Psoas muscle (tissue), 8 donors: ENCODE results near the gene MAPK8. TPM values are rescaled to one million over a fixed set of nuclear protein-coding genes. Genes with fewer than 3 reads are reported as not detected.

Experiments used
- ATAC-seq, 4 donors: fragments of 200-7000 bp; cut with Tn5 transposase; one replicate each; pipeline ENCODE4 v1.9.1; 2020; ENCODE audit warnings: moderate library complexity in 3 of 4, mild to moderate bottlenecking in 2 of 4
- DNase-seq, 2 donors: peaks; one replicate each; pipeline ENCODE4 v3.0.0-alpha.2; 2020
- H3K27ac ChIP-seq: fragments of 200-600 bp; one replicate; pipeline ENCODE4 v1.8.0; 2022
- H3K27me3 ChIP-seq, 3 donors: fragments of 200-600 bp in 1 of 3; one replicate each; pipeline versions ENCODE4 v1.6.1 to v1.8.0; 2013 to 2022; ENCODE audit warnings: low read length in 2 of 3, mild to moderate bottlenecking in 2 of 3, moderate library complexity in 1 of 3; ENCODE audit not compliant: insufficient read depth in 3 of 3
- H3K36me3 ChIP-seq, 2 donors: fragments of 200-600 bp in 1 of 2; one replicate each; pipeline versions ENCODE4 v1.6.1 to v1.8.0; 2013 to 2022; ENCODE audit warnings: low read depth in 1 of 2, mild to moderate bottlenecking in 1 of 2, moderate library complexity in 1 of 2; ENCODE audit not compliant: insufficient read depth in 1 of 2
- H3K4me1 ChIP-seq: fragments of 200-600 bp; one replicate; pipeline ENCODE4 v1.8.0; 2022
- H3K4me3 ChIP-seq: fragments of 200-600 bp; one replicate; pipeline ENCODE4 v1.8.0; 2022; ENCODE audit warnings: mild to moderate bottlenecking
- H3K9me3 ChIP-seq: fragments of 200-600 bp; one replicate; pipeline ENCODE4 v1.8.0; 2022
- CTCF ChIP-seq: fragments of 200-600 bp; IDR thresholded peaks from one replicate; pipeline ENCODE4 v1.8.0; 2022; ENCODE audit warnings: antibody characterized with exemption
- whole genome bisulfite sequencing, 3 donors: extraction: QIAGEN DNeasy Blood & Tissue Kit; methylation state at CpG; one replicate each; pipeline versions ENCODE4 v1.1.6 to v1.1.7; 2013; 5-methylcytosine and 5-hydroxymethylcytosine counted together
- intact Hi-C, 2 donors: fragments of 100-400 bp; cut with DNase I; formaldehyde crosslinking; loops; one replicate each; pipeline versions ENCODE4 v1.11.0 to v1.14.2; 2022
- polyA plus RNA-seq, 3 donors: library from polyadenylated mRNA; stranded (reverse); fragments of 200-250 nt; gene quantifications; one replicate each; pipeline ENCODE4 v1.2.3, GENCODE V29; 2013
- total RNA-seq, 4 donors: library from RNA; stranded (reverse); fragmentation: NEBNext Ultra II Directional in 2 of 4; extraction: Animal tissue kit (Norgen Biotek cat#: 25700) in 2 of 4; gene quantifications; one replicate each; pipeline versions ENCODE4 v1.2.1 to v1.2.4, GENCODE V29; 2021 to 2023
- donor health status: healthy with polysubstance abuse.
- donor health status: DM: no; HTN: no; CAD: no; lungs with moderate emphysema.
- donor health status: Bipolar disorder and iron deficiency.
- donor health status: healthy.
- donor health status: DM: yes; HTN: yes; CAD: no.
- donor health status: DM: no; HTN: no; CAD: no.
- donor health status: DM: no; HTN: no; CAD: no.
- donor health status: DM: yes; HTN: yes; CAD: no.

Gene MAPK8
- total and polyA plus RNA-seq, 7 donors = 10.8 to 32.3 (median 24.3) TPM

- WGBS, 3 donors = 70 to 77% (median 73%) methylated on average over 5 of the region's 5 CpGs
- ATAC-seq = no peak
Measured at GRCh38 chr10:48457949-48458661, 151.6 kb downstream of the MAPK8 start.

GRCh38 chr10:48458662-48459048 is 152.2 kb downstream of the MAPK8 start:
- no peak for TF ChIP-seq CTCF
- intact Hi-C loops = loop anchor here in 1 of 2 donors (10.0 kb wide), 1 partner anchor 196 kb away; no protein-coding TSS in a partner anchor
- Histone ChIP-seq H3K9me3 (no peaks in the 10 kb centered on the region), H3K27ac (no peak overlapping the region), H3K4me1 (no peaks in the 10 kb centered on the region), H3K4me3 (no peak overlapping the region), H3K27me3 (no peaks in the 10 kb centered on the region), H3K36me3 (no peaks in the 10 kb centered on the region)
- no peak for ATAC-seq
- WGBS, 3 donors = 77 to 81% (median 78%) methylated on average over 6 of the region's 6 CpGs
- no peak for DNase-seq

More at GRCh38 chr10:48457949-48458661, 151.6 kb downstream of the MAPK8 start:
- H3K9me3 ChIP-seq = no peaks in the 10 kb centered on the region
- H3K27ac ChIP-seq = no peak overlapping the region
- intact Hi-C loops = loop anchor here in 1 of 2 donors (10.0 kb wide), 1 partner anchor 197 kb away; no protein-coding TSS in a partner anchor
- no peaks in the 10 kb centered on the region for H3K36me3 ChIP-seq
- no peaks in the 10 kb centered on the region for H3K27me3 ChIP-seq
- H3K4me1 ChIP-seq = no peaks in the 10 kb centered on the region
- TF ChIP-seq CTCF = no peak
- DNase-seq = peak in 1 of 2 donors; percentile 21
- no peak overlapping the region for H3K4me3 ChIP-seq

- intact Hi-C loops = loop anchor here in 1 of 2 donors (10.0 kb wide), 1 partner anchor 195 kb away; no protein-coding TSS in a partner anchor
- WGBS, 3 donors = 87 to 90% (median 89%) methylated on average over 23 of the region's 23 CpGs
- ATAC-seq (no peak), DNase-seq (peak in 1 of 2 donors; percentile 41)
- H3K4me1 ChIP-seq = no peaks in the 10 kb centered on the region
- H3K36me3 ChIP-seq = no peaks in the 10 kb centered on the region
- no peaks in the 10 kb centered on the region for H3K27me3 ChIP-seq
- no peak for TF ChIP-seq CTCF
- H3K27ac ChIP-seq = no peak overlapping the region
- H3K4me3 ChIP-seq = no peak overlapping the region
- H3K9me3 ChIP-seq = no peaks in the 10 kb centered on the region
Measured at GRCh38 chr10:48459270-48460150, 153.0 kb downstream of the MAPK8 start.

GRCh38 chr10:48460182-48460581 is 153.7 kb downstream of the MAPK8 start:
- WGBS, 3 donors = 92 to 97% (median 93%) methylated on average over 2 of the region's 2 CpGs
- H3K4me1 ChIP-seq = peaks cover 4% of the 10 kb centered on the region
- H3K27ac ChIP-seq = no peak overlapping the region
- ATAC-seq (no peak), DNase-seq (no peak)
- H3K36me3 ChIP-seq = no peaks in the 10 kb centered on the region
- H3K9me3 ChIP-seq = no peaks in the 10 kb centered on the region
- no peak for TF ChIP-seq CTCF
- no peak overlapping the region for H3K4me3 ChIP-seq
- intact Hi-C loops = no loop called here
- H3K27me3 ChIP-seq = no peaks in the 10 kb centered on the region
